22Rv1 (cell line): ENCODE measurements around the gene POU2F1.

ENCODE experiments used
- ZFX ChIP-seq: fragments of 450-650 bp; IDR thresholded peaks from 2 replicates; pipeline ENCODE4 v1.6.1; 2017; ENCODE audit warnings: antibody characterized with exemption, borderline replicate concordance
- TF ChIP-seq, protein P1 (sequence below): fragments of 450-650 bp; IDR thresholded peaks from 2 replicates; pipeline ENCODE4 v1.5.1; 2017; ENCODE audit warnings: mild to moderate bottlenecking

DNA sequence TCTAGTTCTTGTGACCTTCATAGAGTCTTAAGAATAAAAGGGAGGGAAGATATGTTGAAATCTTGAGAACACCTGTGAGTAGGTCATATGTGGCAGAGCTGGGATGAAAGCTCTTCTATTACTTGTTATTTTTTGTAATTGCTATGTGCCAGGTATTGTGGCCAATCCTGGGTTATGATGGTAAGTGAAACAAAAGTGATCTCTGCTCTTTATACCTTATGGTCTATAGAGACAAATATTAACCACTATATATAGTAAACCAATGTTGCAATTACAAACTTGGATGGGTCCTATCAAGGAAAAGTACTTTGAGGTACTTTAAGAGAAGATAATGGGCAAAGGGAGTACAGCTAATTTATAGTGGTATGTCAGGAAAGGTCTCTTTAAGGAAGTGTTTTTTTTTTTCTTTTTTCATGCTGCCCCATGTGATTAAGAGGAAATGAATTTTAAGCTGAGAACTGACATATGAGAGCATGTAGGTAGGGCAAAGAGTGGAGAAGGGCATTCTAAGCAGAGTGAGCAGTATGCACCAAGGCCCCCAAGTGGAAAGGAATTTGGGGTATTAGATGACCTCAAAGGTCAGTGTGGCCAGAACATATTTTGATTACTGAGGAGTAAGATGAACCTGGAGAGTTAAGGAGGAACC lies 43.3 kb downstream of the POU2F1 start:
- TF ChIP-seq, protein P1, sequence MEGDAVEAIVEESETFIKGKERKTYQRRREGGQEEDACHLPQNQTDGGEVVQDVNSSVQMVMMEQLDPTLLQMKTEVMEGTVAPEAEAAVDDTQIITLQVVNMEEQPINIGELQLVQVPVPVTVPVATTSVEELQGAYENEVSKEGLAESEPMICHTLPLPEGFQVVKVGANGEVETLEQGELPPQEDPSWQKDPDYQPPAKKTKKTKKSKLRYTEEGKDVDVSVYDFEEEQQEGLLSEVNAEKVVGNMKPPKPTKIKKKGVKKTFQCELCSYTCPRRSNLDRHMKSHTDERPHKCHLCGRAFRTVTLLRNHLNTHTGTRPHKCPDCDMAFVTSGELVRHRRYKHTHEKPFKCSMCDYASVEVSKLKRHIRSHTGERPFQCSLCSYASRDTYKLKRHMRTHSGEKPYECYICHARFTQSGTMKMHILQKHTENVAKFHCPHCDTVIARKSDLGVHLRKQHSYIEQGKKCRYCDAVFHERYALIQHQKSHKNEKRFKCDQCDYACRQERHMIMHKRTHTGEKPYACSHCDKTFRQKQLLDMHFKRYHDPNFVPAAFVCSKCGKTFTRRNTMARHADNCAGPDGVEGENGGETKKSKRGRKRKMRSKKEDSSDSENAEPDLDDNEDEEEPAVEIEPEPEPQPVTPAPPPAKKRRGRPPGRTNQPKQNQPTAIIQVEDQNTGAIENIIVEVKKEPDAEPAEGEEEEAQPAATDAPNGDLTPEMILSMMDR, result no peak
- TF ChIP-seq ZFX, result no peak
